Stimulated activated effector memory CD8-positive, alpha-beta T cell treated with anti-CD3 and anti-CD28 coated beads, Interleukin-12 subunit alpha, Interleukin-12 subunit beta, amount 100 ng/mL, for 72 hours (primary cell): Measurements from ENCODE around the gene TCF7L2.

ENCODE experiments used
- ATAC-seq: fragments of 150-1000 bp; cut with Tn5 transposase; 2 replicates; pipeline ENCODE4 v1.10.0; 2021
- DNase-seq, 2 donors: peaks; one replicate each; pipeline ENCODE4 v3.0.0; 2021 to 2022; ENCODE audit warnings: low spot score in 2 of 2
- H3K27ac Mint-ChIP-seq: one replicate; pipeline ENCODE4 v1.8.0; 2022; ENCODE audit warnings: mild to moderate bottlenecking, mixed read lengths
- H3K36me3 Mint-ChIP-seq: one replicate; pipeline ENCODE4 v1.8.0; 2022; ENCODE audit warnings: mild to moderate bottlenecking, mixed read lengths
- H3K4me1 Mint-ChIP-seq: one replicate; pipeline ENCODE4 v1.8.0; 2022; ENCODE audit warnings: mixed read lengths
- H3K4me3 Mint-ChIP-seq: one replicate; pipeline ENCODE4 v1.8.0; 2022; ENCODE audit warnings: mild to moderate bottlenecking, mixed read lengths
- H3K9me3 Mint-ChIP-seq: one replicate; pipeline ENCODE4 v1.8.0; 2022; ENCODE audit warnings: mixed read lengths

Gene TCF7L2

DNA sequence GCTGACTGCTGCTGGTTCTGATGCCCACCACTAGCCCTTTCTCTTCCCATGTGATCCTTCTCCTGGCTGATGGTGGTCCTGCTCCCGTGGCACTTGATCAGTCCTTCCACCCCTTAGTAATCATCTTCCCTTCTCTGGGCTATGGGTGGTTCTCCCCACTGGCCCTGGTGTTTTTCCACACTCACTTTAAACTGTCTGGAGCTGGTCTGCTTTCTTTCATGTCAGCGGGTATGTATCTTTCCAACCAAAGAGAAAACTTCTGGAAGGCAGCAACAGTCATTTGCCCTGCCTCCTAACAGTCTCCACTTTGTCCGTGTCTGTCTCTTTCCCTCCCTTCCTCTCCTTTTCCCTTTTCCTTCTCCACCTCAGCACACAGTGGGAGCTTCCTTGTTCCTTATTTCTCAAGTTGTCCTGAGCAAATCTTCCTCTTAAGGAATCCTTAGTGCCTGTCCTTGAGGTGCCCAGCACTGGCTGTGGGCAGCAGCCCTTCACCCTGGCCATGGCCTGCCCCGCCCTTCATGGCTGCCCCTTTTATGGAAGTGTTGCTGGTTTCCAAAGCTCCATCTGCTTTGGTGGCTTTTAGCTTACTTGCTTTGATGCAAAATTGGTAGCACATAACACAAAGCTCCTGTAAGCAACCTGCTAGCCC is 189.0 kb downstream of the TCF7L2 start:
- ATAC-seq: no peak
- Mint-ChIP-seq H3K4me1 (peaks cover 6% of the 10 kb centered on the region), H3K27ac (peak overlapping the region; percentile 30), H3K4me3 (no peak overlapping the region), H3K9me3 (no peaks in the 10 kb centered on the region), H3K36me3 (no peaks in the 10 kb centered on the region)
- no peak for DNase-seq

DNA sequence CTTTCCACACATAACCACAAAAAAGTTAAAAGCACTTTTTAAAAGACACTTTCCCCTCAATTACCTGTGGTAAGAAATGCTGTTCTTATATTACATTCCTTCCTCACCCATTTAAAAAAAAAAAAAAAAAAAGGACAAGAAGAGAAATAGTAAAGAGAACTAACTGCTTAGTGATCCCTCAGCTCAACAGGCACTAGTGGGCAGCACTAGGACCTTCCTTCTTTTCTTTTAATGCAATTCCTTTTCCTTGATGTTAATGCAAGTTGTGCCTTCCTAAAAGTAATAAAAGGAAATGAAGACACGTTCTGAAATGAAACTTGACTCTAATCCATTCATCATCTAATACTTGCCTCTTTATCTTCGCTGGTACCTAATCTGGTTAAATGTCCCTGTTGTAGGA is 189.7 kb downstream of the TCF7L2 start:
- ATAC-seq (no peak), DNase-seq (no peak)
- Mint-ChIP-seq H3K27ac (peak overlapping the region; percentile 30), H3K4me3 (no peak overlapping the region), H3K36me3 (no peaks in the 10 kb centered on the region), H3K9me3 (no peaks in the 10 kb centered on the region), H3K4me1 (peaks cover 6% of the 10 kb centered on the region)

GRCh38 chr10:113140143-113141011 is 190.3 kb downstream of the TCF7L2 start:
- ATAC-seq: no peak
- Mint-ChIP-seq H3K9me3 (no peaks in the 10 kb centered on the region), H3K36me3 (no peaks in the 10 kb centered on the region), H3K4me1 (peaks cover 6% of the 10 kb centered on the region), H3K27ac (no peak overlapping the region), H3K4me3 (no peak overlapping the region)
- no peak for DNase-seq

- DNase-seq (no peak), ATAC-seq (no peak)
- peaks cover 6% of the 10 kb centered on the region for H3K4me1 Mint-ChIP-seq
- no peaks in the 10 kb centered on the region for H3K9me3 Mint-ChIP-seq
- H3K4me3 Mint-ChIP-seq: no peak overlapping the region
- no peak overlapping the region for H3K27ac Mint-ChIP-seq
- no peaks in the 10 kb centered on the region for H3K36me3 Mint-ChIP-seq
These were observed 192.7 kb downstream of the TCF7L2 start for GRCh38 chr10:113142601-113143362.

- Mint-ChIP-seq H3K9me3 (no peaks in the 10 kb centered on the region), H3K27ac (no peak overlapping the region), H3K4me3 (no peak overlapping the region), H3K36me3 (no peaks in the 10 kb centered on the region), H3K4me1 (no peaks in the 10 kb centered on the region)
- DNase-seq (no peak), ATAC-seq (no peak)
These were observed 194.5 kb downstream of the TCF7L2 start for GRCh38 chr10:113144576-113144975.

GRCh38 chr10:113148071-113148825 is 198.2 kb downstream of the TCF7L2 start:
- ATAC-seq: no peak
- Mint-ChIP-seq H3K4me1 (no peaks in the 10 kb centered on the region), H3K9me3 (no peaks in the 10 kb centered on the region), H3K4me3 (no peak overlapping the region), H3K36me3 (peaks cover 5% of the 10 kb centered on the region), H3K27ac (no peak overlapping the region)
- no peak for DNase-seq

DNA sequence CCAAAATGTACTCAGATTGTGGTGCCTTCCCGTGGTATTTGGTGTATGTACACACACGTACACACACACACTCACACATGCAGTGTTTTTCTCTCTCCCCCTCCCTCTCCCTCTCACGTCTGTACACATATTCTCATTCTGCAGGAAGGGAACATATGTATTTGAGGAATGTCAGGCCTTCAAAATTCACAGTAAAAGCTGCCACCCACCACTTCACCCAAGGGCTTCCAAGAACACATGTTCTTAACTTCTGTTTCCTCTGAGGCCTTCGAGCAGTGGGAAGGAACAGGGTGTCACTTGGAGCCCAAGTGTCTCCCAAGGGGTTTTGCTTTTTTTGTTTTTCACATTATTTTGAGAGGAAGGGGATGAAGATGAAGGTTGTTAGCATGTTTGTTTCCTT is 198.9 kb downstream of the TCF7L2 start:
- DNase-seq: no peak
- Mint-ChIP-seq H3K36me3 (peaks cover 6% of the 10 kb centered on the region), H3K4me3 (no peak overlapping the region), H3K27ac (no peak overlapping the region), H3K9me3 (no peaks in the 10 kb centered on the region), H3K4me1 (no peaks in the 10 kb centered on the region)
- no peak for ATAC-seq

DNA sequence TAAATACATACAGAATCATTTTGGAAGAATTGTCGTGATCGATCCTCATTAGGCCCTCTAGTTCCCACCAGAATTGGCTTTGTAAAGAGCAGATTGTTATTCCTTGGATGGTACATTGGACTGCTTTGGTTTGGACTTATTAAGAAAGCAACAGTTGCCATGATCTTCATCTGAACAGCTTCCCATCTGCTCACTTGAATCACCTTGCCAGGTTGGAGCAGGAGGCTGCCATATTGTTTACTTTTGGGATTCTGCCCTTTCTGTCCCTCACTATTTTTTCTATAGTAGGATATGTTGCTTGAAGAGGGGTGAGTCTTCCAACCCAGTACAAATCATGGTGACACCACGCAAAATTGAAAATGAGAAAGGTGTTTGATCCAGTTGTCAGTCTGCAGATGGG is 199.6 kb downstream of the TCF7L2 start:
- Mint-ChIP-seq H3K36me3 (peaks cover 6% of the 10 kb centered on the region), H3K27ac (no peak overlapping the region)

GRCh38 chr10:113151190-113151666 is 201.2 kb downstream of the TCF7L2 start:
- H3K9me3 Mint-ChIP-seq: no peaks in the 10 kb centered on the region
- H3K4me3 Mint-ChIP-seq: no peak overlapping the region
- H3K36me3 Mint-ChIP-seq: peaks cover 6% of the 10 kb centered on the region
- no peaks in the 10 kb centered on the region for H3K4me1 Mint-ChIP-seq
- H3K27ac Mint-ChIP-seq: no peak overlapping the region
- DNase-seq (no peak), ATAC-seq (no peak)

More for the DNA sequence above, 199.6 kb downstream of the TCF7L2 start:
- Mint-ChIP-seq H3K4me1 (no peaks in the 10 kb centered on the region), H3K9me3 (no peaks in the 10 kb centered on the region), H3K4me3 (no peak overlapping the region)
- ATAC-seq: no peak
- no peak for DNase-seq

- no peak for DNase-seq
- H3K27ac Mint-ChIP-seq: no peak overlapping the region
- no peak overlapping the region for H3K4me3 Mint-ChIP-seq
- peaks cover 6% of the 10 kb centered on the region for H3K36me3 Mint-ChIP-seq
- no peak for ATAC-seq
- no peaks in the 10 kb centered on the region for H3K4me1 Mint-ChIP-seq
- H3K9me3 Mint-ChIP-seq: no peaks in the 10 kb centered on the region
These were observed 203.6 kb downstream of the TCF7L2 start for GRCh38 chr10:113153493-113154102.

DNA sequence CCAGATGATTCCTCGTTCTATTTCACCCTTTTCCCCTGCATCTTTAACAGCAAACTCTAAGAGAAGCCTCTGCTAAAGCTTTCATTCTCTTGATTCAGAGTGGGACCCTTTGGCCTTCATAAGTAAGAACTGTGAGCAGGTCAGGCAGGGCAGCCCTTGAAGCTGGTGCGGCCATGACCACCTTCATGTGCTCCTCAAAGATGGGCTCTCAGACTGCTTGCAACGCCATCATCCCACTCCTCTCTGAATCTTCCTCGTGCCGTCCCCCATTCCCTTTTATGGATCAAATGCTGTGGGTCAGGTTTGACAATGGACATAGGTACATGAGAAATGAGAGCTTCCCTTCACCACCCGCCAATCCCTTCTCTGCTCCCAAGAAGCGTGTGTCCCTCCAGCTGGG is 207.4 kb downstream of the TCF7L2 start:
- ATAC-seq: no peak
- no peak overlapping the region for H3K4me3 Mint-ChIP-seq
- H3K4me1 Mint-ChIP-seq: no peaks in the 10 kb centered on the region
- no peak overlapping the region for H3K27ac Mint-ChIP-seq
- no peak for DNase-seq
- peaks cover 21% of the 10 kb centered on the region for H3K36me3 Mint-ChIP-seq
- H3K9me3 Mint-ChIP-seq: no peaks in the 10 kb centered on the region

GRCh38 chr10:113158183-113158582 is 208.1 kb downstream of the TCF7L2 start:
- no peak for ATAC-seq
- peaks cover 17% of the 10 kb centered on the region for H3K36me3 Mint-ChIP-seq
- no peak for DNase-seq
- H3K27ac Mint-ChIP-seq: no peak overlapping the region
- H3K4me3 Mint-ChIP-seq: no peak overlapping the region
- no peaks in the 10 kb centered on the region for H3K4me1 Mint-ChIP-seq
- H3K9me3 Mint-ChIP-seq: no peaks in the 10 kb centered on the region

GRCh38 chr10:113159563-113159962 is 209.5 kb downstream of the TCF7L2 start:
- Mint-ChIP-seq H3K27ac (no peak overlapping the region), H3K4me3 (no peak overlapping the region), H3K36me3 (peaks cover 15% of the 10 kb centered on the region), H3K4me1 (no peaks in the 10 kb centered on the region), H3K9me3 (no peaks in the 10 kb centered on the region)
- DNase-seq: no peak
- no peak for ATAC-seq

DNA sequence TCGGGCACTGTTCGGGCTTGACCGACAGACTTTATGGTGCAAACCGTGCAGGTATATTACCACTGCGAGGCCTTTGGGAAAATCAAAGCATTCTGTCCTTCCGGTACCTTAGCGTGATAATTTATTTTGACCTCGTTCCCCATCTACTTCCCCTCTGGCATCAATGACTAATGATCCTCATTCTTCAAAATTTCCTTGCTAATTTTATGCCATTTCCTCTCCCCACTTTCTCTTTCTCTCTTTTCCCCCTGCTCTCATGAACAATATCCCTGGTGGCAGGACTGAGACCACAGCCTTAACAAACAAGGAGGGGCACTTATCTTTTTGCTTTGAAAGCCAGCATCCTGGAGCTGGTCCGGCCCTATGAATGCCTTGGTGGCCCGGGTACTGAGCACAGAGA is 210.6 kb downstream of the TCF7L2 start:
- H3K27ac Mint-ChIP-seq: no peak overlapping the region
- no peak for DNase-seq

More for the DNA sequence above, 210.6 kb downstream of the TCF7L2 start:
- H3K36me3 Mint-ChIP-seq: peaks cover 17% of the 10 kb centered on the region
- no peaks in the 10 kb centered on the region for H3K4me1 Mint-ChIP-seq
- no peak overlapping the region for H3K4me3 Mint-ChIP-seq
- H3K9me3 Mint-ChIP-seq: no peaks in the 10 kb centered on the region
- ATAC-seq: no peak
